Measurements from ENCODE around the gene SKI. TPM values are rescaled to one million over a fixed set of nuclear protein-coding genes. Genes with fewer than 3 reads are reported as not detected.

The SKI gene
- total and polyA plus RNA-seq, 9 of the 15 experiments (the other 6 are each of a cell fraction or from before 2014, with no cell fraction given): 0.10 to 60.5 (median 4.6) TPM

GRCh38 chr1:2212532-2213491 lies 15.3 kb upstream of the SKI start (continued):
- no peak for TF ChIP-seq E2F4 (CRISPR knock-in tag; IDR thresholded peaks at IDR 0.05; ENCODE audit: low read depth)
- no peak for TF ChIP-seq ZNF143 (CRISPR knock-in tag; IDR thresholded peaks at IDR 0.05)
- TF ChIP-seq TBP (optimal IDR thresholded peaks at IDR 0.05; ENCODE audit: low read depth, low read length): no peak
- no peak for TF ChIP-seq RUNX1 (IDR thresholded peaks at IDR 0.05; ENCODE audit: low read depth)
- TF ChIP-seq VEZF1 (CRISPR knock-in tag; IDR thresholded peaks at IDR 0.05): peak; percentile 75
- no peak for TF ChIP-seq ZBTB26 (CRISPR knock-in tag; IDR thresholded peaks at IDR 0.05)
- no peak for TF ChIP-seq ZNF785 (CRISPR knock-in tag; IDR thresholded peaks at IDR 0.05)
- no peak for TF ChIP-seq OTX1 (CRISPR knock-in tag; IDR thresholded peaks at IDR 0.05)
- no peak for TF ChIP-seq ZSCAN29 (IDR thresholded peaks at IDR 0.05)
- TF ChIP-seq ZNF239 (CRISPR knock-in tag; IDR thresholded peaks at IDR 0.05): peak; percentile 38; the same call in 1 of the 2 replicates
- no peak for TF ChIP-seq POU5F1 (IDR thresholded peaks at IDR 0.05; ENCODE audit: borderline replicate concordance, low read depth, low read length, partially characterized antibody)
- no peak for TF ChIP-seq NCOR1 (IDR thresholded peaks at IDR 0.05)
- TF ChIP-seq HNRNPUL1 (IDR thresholded peaks at IDR 0.05; ENCODE audit: low read length): no peak
- TF ChIP-seq SMAD4 (CRISPR knock-in tag; conservative IDR thresholded peaks at IDR 0.05): peak; percentile 87
- no peak for TF ChIP-seq CEBPZ (IDR thresholded peaks at IDR 0.05; ENCODE audit: borderline replicate concordance, low read depth, low read length)
- TF ChIP-seq NUFIP1 (IDR thresholded peaks at IDR 0.05; ENCODE audit: partially characterized antibody): no peak
- no peak for TF ChIP-seq SETDB1 (IDR thresholded peaks at IDR 0.05; ENCODE audit: low read length)
- no peak for TF ChIP-seq HMG20B (CRISPR knock-in tag; IDR thresholded peaks at IDR 0.05)
- no peak for TF ChIP-seq ZNF398 (CRISPR knock-in tag; IDR thresholded peaks at IDR 0.05)

All from K562 (cell line).